GM18951 (cell line): ENCODE data around the gene BCL10.

ENCODE experiments used
- POLR2A ChIP-seq: IDR thresholded peaks from 4 replicates; pipeline ENCODE4 v1.6.1; 2011; ENCODE audit warnings: mild to moderate bottlenecking; ENCODE audit not compliant: insufficient read length, insufficient read depth; ENCODE audit errors: extremely low read depth
- in situ Hi-C: fragments of 300-500 bp; cut with MboI; formaldehyde crosslinking; loops from one replicate; pipeline ENCODE4 v1.12.0; 2022; ENCODE audit warnings: low sequenced_read_pairs, mixed read lengths, inconsistent platforms; ENCODE audit not compliant: unreplicated experiment

BCL10 gene

GRCh38 chr1:85276215-85276977, at the start of gene BCL10:
Gene BCL10, minus strand, starts transcription at chr1:85276632. Its CDS starts 280 bp downstream, at chr1:85276352.
- peak; percentile 67 for TF ChIP-seq POLR2A
- in situ Hi-C loops, result no loop called here

GRCh38 chr1:85325920-85326319, 49.5 kb upstream of the BCL10 start:
- in situ Hi-C loops, result no loop called here
- TF ChIP-seq POLR2A, result no peak

DNA sequence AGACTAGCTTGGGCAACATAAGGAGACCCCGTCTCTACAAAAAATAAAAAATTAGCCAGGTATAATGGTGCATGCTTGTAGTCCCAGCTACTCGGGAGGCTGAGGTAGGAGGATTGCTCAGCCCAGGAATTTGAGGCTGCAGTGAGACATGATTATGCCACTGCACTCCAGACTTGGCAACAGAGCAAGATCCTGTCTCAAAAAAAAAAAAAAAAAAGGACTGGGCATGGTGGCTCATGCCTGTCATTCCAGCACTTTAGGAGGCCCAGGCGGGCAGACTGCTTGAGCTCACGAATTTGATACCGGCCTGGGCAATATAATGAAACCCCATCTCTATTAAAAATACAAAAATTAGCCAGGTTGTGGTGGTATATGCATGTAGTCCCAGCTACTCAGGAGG, 47.3 kb upstream of the BCL10 start:
- no peak for TF ChIP-seq POLR2A
- in situ Hi-C loops, result no loop called here

GRCh38 chr1:85322655-85323054, 46.2 kb upstream of the BCL10 start:
- TF ChIP-seq POLR2A, result no peak
- in situ Hi-C loops, result no loop called here

- no peak for TF ChIP-seq POLR2A
- in situ Hi-C loops, result no loop called here
These were observed 45.0 kb upstream of the BCL10 start for GRCh38 chr1:85321237-85321964.

DNA sequence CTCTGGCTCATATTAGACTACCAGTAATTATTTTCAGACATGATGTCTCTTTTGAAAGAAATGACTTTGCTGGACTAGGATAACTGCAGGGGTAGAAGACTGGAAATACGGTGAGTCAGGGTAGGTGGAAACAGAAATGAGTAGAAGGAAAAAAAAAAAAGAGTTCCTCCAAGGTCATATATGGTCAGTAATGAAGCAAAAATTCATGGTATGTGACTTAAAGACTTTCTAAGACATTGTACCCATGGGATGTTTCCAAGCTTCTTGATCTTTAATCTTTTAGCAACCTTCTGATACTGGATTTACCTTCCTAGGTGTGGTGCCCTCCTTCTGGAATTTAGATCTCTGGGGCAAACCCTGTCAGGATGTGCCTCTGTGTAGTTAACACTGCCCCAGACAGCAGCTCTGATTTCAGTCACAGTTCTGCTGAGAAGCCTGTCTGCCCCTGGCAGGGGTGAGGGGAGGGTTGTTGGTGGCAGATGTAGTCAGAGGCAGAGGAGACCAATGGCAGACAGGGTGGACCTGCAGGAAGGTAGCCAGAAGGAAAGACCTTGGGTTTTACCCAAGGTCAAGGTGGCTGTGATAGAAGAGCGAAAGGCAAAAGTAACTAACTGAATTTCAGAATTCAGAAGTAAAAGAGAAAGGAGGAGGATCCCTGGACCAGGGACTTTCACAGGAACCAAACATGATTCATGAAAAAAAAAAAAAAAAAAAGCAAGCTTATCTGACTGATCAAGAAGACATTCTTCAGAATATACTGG, 44.1 kb upstream of the BCL10 start:
- in situ Hi-C loops, result no loop called here
- no peak for TF ChIP-seq POLR2A

DNA sequence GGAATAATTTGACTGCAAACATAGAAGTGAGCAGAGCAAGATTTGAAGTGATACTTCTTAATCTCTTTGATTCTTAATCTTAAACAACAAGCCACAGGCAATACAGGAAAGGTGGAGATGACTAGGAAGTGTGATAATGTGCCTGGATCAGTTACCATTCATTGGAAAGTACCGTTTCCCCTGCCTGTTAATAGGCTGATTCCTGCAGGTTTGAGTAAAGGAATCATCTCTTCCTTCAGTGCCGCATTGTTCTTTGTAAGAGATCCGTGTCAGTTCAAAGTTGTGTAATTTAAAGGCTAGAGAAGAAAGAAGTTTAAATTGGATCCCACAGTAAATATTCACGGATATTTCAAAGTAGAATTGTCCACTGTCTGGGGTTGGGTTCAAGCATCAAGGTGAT, 43.5 kb upstream of the BCL10 start:
- in situ Hi-C loops, result loop anchor here (10.0 kb wide), 1 partner anchor 275 kb away; no protein-coding TSS in a partner anchor
- no peak for TF ChIP-seq POLR2A

- in situ Hi-C loops, result loop anchor here (10.0 kb wide), 1 partner anchor 275 kb away; no protein-coding TSS in a partner anchor
These were observed 43.1 kb upstream of the BCL10 start for GRCh38 chr1:85319491-85319890.

DNA sequence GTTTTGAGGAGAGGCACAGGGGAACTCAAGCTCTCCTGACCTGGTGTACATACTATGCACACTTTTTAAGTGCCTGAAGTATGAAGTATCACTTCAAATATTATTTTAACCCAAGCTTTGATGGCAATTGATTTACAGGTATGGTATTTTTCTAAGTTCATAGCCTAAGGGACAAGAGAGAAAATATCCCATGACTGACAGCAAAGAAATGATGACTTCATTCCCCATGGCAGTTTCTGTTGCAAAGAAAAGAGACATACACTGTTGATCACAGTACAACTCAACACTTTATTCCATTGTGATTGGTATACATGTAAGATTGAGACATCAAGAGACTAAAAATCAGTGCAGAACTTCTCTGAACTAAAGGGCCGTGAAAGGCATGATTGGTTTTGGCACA, 41.8 kb upstream of the BCL10 start:
- no peak for TF ChIP-seq POLR2A
- in situ Hi-C loops, result loop anchor here (10.0 kb wide), 1 partner anchor 277 kb away; no protein-coding TSS in a partner anchor

More at GRCh38 chr1:85319491-85319890, 43.1 kb upstream of the BCL10 start:
- TF ChIP-seq POLR2A, result no peak

DNA sequence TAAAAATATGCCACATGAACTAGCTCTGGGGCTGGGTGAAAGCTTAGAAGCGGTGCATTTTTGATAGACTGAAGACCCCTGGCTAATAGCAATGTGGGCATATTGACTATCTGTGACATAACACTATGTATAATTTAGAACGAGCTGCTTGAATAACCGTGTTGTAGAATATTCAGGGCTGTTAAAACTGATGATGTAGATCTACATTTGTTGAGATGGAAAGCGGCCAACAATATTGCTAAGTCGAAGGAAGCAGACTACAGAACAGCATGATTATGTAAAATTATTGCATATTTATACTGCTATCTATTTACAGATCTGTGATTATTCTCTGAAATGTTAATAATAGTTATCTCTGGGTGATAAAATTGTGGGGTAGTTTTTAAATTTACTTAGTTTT, 41.1 kb upstream of the BCL10 start:
- in situ Hi-C loops, result loop anchor here (10.0 kb wide), 1 partner anchor 277 kb away; no protein-coding TSS in a partner anchor
- TF ChIP-seq POLR2A, result no peak

DNA sequence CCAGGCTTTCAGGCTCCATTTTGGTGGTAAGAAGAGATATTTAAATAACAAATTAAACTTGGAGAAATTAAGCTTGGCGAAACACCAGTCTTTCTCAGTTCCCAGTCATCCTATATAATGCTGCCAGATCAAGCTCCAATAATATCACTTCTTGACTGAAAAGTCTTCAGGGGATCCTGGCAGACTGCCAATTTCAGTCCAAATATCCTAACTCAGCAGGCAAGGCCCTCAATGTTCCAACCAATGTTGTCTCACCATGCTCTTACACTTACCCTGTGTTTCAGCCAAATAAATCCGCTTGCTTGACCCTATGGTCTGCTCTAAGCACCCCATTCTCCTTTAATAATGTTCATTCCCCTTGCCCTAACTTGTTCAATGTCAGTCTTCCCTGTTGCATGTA, 39.9 kb upstream of the BCL10 start:
- in situ Hi-C loops, result loop anchor here (10.0 kb wide), 1 partner anchor 278 kb away; no protein-coding TSS in a partner anchor
- TF ChIP-seq POLR2A, result no peak

- in situ Hi-C loops, result loop anchor here (10.0 kb wide), 1 partner anchor 279 kb away; no protein-coding TSS in a partner anchor
- no peak for TF ChIP-seq POLR2A
These were observed 39.4 kb upstream of the BCL10 start for GRCh38 chr1:85315789-85316188.

- in situ Hi-C loops, result loop anchor here (10.0 kb wide), 1 partner anchor 280 kb away; no protein-coding TSS in a partner anchor
- TF ChIP-seq POLR2A, result no peak
These were observed 38.3 kb upstream of the BCL10 start for GRCh38 chr1:85314726-85315125.
